HepG2 (cell line): ENCODE measurements around the gene SPC24. TPM values are rescaled to one million over a fixed set of nuclear protein-coding genes. Genes with fewer than 3 reads are reported as not detected.

Experiments used
- BRD4 ChIP-seq: sonication (generic); formaldehyde crosslinking; IDR thresholded peaks from 2 replicates; pipeline ENCODE4 v1.4.0; 2020; ENCODE audit warnings: missing genetic modification reagents
- CBFB ChIP-seq: sonication (generic); formaldehyde crosslinking; IDR thresholded peaks from 2 replicates; pipeline ENCODE4 v1.4.0; 2020; ENCODE audit warnings: missing genetic modification reagents
- CENPBD1 ChIP-seq: sonication (generic); formaldehyde crosslinking; IDR thresholded peaks from 2 replicates; pipeline ENCODE4 v1.8.0; 2022; ENCODE audit warnings: missing genetic modification reagents, low read depth, mild to moderate bottlenecking, borderline replicate concordance
- CREBL2 ChIP-seq: sonication (generic); formaldehyde crosslinking; IDR thresholded peaks from 2 replicates; pipeline ENCODE4 v1.8.1; 2023; ENCODE audit warnings: missing genetic modification reagents, mild to moderate bottlenecking, borderline replicate concordance
- MBD4 ChIP-seq: IDR thresholded peaks from 2 replicates; pipeline ENCODE4 v1.6.1; 2012; ENCODE audit warnings: low read length, inconsistent platforms, borderline replicate concordance
- PAX8 ChIP-seq: sonication (generic); formaldehyde crosslinking; IDR thresholded peaks from 2 replicates; pipeline ENCODE4 v1.8.0; 2022; ENCODE audit warnings: mild to moderate bottlenecking, missing genetic modification reagents, borderline replicate concordance
- PRDM10 ChIP-seq: sonication (generic); formaldehyde crosslinking; IDR thresholded peaks from 2 replicates; pipeline ENCODE4 v1.4.0; 2020; ENCODE audit warnings: low read depth, missing genetic modification reagents
- SALL1 ChIP-seq: sonication (generic); formaldehyde crosslinking; IDR thresholded peaks from 2 replicates; pipeline ENCODE4 v1.8.0; 2022; ENCODE audit warnings: mild to moderate bottlenecking, missing genetic modification reagents
- ZFP91 ChIP-seq: sonication (generic); formaldehyde crosslinking; IDR thresholded peaks from 2 replicates; pipeline ENCODE4 v1.9.0; 2022; ENCODE audit warnings: missing genetic modification reagents, mild to moderate bottlenecking, borderline replicate concordance
- ZNF775 ChIP-seq: sonication (generic); formaldehyde crosslinking; IDR thresholded peaks from 2 replicates; pipeline ENCODE4 v1.4.0; 2020; ENCODE audit warnings: missing genetic modification reagents, mild to moderate bottlenecking, moderate library complexity, borderline replicate concordance
- polyA plus RNA-seq, 8 experiments: library from polyadenylated mRNA; depleted of rRNA in 3 of 8; stranded (reverse) in 7 of 8; unstranded in 1 of 8; fragments of >200 nt; fragmentation: Illumina TruSeq in 4 of 8; extraction: Trizol in 4 of 8; gene quantifications; 2 replicates each; pipeline versions ENCODE4 v1.2.1 to v1.2.3, GENCODE V29; 2011 to 2016; ENCODE audit warnings: low read depth in 4 of 8, missing spikeins in 1 of 8, mixed read lengths in 1 of 8; ENCODE audit not compliant: insufficient read depth in 1 of 8
- total RNA-seq, 5 experiments: library from RNA; depleted of rRNA; stranded (reverse); fragments of >200 nt; fragmentation: Illumina TruSeq; extraction: Trizol; gene quantifications; 2 replicates each; pipeline ENCODE4 v1.2.3, GENCODE V29; 2016; ENCODE audit warnings: low read depth in 1 of 5

SPC24 gene
- total and polyA plus RNA-seq, 2 of the 13 experiments (the other 11 are each of a cell fraction or from before 2014, with no cell fraction given), result 10.0 to 46.2 TPM

- TF ChIP-seq PRDM10 (CRISPR knock-in tag) (no peak), CENPBD1 (no peak), PAX8 (no peak), MBD4 (no peak), ZFP91 (CRISPR knock-in tag) (no peak), CREBL2 (CRISPR knock-in tag) (no peak), SALL1 (no peak), BRD4 (CRISPR knock-in tag) (no peak), CBFB (no peak), ZNF775 (CRISPR knock-in tag) (no peak)
- TF ChIP-seq, all 625 proteins: peak for 0
These were observed 49.4 kb upstream of the SPC24 start (continued) for GRCh38 chr19:11204943-11205349.
